Measurements from ENCODE around the gene RASAL2.

The RASAL2 gene

DNA sequence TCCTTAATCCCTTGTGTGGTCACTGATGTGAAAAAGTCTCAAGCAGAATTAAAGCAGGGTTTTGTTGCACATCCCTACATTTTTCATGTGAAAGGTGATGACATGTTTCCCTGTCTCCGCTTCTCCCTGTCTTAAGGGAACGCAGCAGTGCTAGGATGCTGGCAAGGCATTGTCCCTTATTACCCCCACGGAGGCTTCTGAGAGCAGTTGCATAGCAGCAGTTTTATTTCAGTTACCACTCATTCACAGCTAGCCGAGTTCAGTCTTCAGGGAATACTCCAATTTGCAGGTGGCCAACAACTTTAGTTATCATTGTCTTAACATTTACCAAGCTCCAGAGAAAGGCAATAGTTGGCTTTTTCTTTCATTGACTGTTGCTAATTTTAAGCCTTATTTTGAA, 313.8 kb downstream of the RASAL2 start:
- DNase-seq (ENCODE audit: low spot score), result no peak
- Histone ChIP-seq H3K27ac (ENCODE audit: poor library complexity, severe bottlenecking) (no peak overlapping the region), H3K36me3 (ENCODE audit: low read depth) (no peaks in the 10 kb centered on the region), H3K4me3 (ENCODE audit: severe bottlenecking) (no peak overlapping the region), H3K4me1 (ENCODE audit: insufficient read depth, poor library complexity, severe bottlenecking) (no peaks in the 10 kb centered on the region), H3K9me3 (ENCODE audit: severe bottlenecking) (no peaks in the 10 kb centered on the region), H3K27me3 (ENCODE audit: insufficient read depth, poor library complexity, severe bottlenecking) (no peaks in the 10 kb centered on the region)
- TF ChIP-seq CTCF (IDR thresholded peaks at IDR 0.05; ENCODE audit: poor library complexity, severe bottlenecking), result no peak
- no peak for ATAC-seq (ENCODE audit: low read depth)

DNA sequence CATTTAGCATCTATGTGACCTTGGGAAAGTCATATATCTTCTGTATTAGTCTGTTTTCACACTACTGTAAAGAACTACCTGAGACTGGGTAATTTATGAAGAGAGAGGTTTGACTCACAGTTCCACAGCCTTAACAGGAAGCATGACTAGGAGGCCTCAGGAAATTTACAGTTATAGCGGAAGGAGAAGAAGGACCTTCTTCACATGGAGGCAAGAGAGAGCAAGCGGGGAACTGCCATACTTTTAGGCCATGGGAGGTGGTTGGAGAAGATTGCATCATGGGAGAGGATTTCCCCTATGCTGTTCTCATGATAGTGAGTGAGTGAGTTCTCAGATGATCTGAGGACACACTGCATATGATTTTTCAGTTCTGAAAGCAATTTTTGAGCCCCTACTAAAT, 315.0 kb downstream of the RASAL2 start:
- no peak overlapping the region for H3K4me3 ChIP-seq (ENCODE audit: severe bottlenecking)
- TF ChIP-seq CTCF (IDR thresholded peaks at IDR 0.05; ENCODE audit: poor library complexity, severe bottlenecking), result no peak
- DNase-seq (ENCODE audit: low spot score) (no peak), ATAC-seq (ENCODE audit: low read depth) (no peak)
- no peaks in the 10 kb centered on the region for H3K36me3 ChIP-seq (ENCODE audit: low read depth)
- no peaks in the 10 kb centered on the region for H3K27me3 ChIP-seq (ENCODE audit: insufficient read depth, poor library complexity, severe bottlenecking)
- H3K9me3 ChIP-seq (ENCODE audit: severe bottlenecking), result no peaks in the 10 kb centered on the region
- H3K27ac ChIP-seq (ENCODE audit: poor library complexity, severe bottlenecking), result no peak overlapping the region
- no peaks in the 10 kb centered on the region for H3K4me1 ChIP-seq (ENCODE audit: insufficient read depth, poor library complexity, severe bottlenecking)

DNA sequence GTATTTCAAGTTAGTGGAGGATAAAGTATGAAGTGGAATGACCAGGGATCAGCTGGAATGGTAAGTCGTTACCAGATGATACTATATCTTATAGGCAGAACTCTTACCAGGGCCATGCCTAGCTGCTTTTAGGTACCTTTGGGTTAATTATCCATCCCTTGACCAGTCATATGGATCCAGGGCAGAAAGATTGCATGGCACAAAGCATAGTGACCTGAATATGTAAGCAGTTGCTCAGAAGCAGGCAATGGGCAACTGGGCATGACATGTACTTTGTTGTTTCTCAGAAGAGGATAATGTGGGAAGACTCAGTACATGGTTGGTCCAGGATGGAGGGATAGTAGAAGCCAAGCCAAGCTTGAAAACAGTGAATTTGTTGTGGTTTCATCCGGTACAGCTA, 315.6 kb downstream of the RASAL2 start:
- H3K4me1 ChIP-seq (ENCODE audit: insufficient read depth, poor library complexity, severe bottlenecking), result no peaks in the 10 kb centered on the region
- no peak for TF ChIP-seq CTCF (IDR thresholded peaks at IDR 0.05; ENCODE audit: poor library complexity, severe bottlenecking)
- no peaks in the 10 kb centered on the region for H3K36me3 ChIP-seq (ENCODE audit: low read depth)
- H3K4me3 ChIP-seq (ENCODE audit: severe bottlenecking), result no peak overlapping the region
- H3K27ac ChIP-seq (ENCODE audit: poor library complexity, severe bottlenecking), result no peak overlapping the region
- no peak for DNase-seq (ENCODE audit: low spot score)
- no peaks in the 10 kb centered on the region for H3K27me3 ChIP-seq (ENCODE audit: insufficient read depth, poor library complexity, severe bottlenecking)
- no peak for ATAC-seq (ENCODE audit: low read depth)
- H3K9me3 ChIP-seq (ENCODE audit: severe bottlenecking), result no peaks in the 10 kb centered on the region

DNA sequence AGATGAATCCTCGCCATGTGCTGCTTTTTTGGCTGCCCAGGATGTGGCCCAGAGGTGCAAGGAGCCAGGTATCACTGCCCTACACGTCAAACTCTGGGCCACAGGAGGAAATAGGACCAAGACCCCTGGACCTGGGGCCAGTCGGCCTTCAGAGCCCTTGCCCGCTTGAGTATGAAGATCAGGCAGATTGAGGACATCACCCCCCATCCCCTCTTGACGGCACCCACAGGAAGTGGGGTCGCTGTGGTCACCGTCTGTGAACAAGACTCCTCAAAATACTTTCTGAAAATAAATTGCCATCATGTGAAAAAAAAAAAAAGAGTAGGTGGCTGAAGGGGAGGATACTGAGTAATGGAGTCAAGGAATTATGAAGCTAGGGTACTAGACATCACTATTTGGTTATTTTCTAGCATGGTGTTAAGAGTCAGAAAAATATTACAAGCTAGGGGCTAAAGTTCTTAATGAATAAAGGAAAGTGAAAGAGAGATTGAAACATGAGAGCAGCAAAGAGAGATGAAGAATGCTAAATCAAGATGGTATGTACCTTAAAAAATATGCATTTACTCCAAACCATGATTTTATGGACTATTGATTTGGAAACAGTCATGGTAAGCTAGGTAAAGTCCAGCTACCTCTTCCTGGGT, 318.0 kb downstream of the RASAL2 start:
- H3K4me3 ChIP-seq (ENCODE audit: severe bottlenecking), result no peak overlapping the region
- ATAC-seq (ENCODE audit: low read depth), result no peak

More for the DNA sequence above, 318.0 kb downstream of the RASAL2 start:
- Histone ChIP-seq H3K9me3 (ENCODE audit: severe bottlenecking) (peaks cover 4% of the 10 kb centered on the region), H3K4me1 (ENCODE audit: insufficient read depth, poor library complexity, severe bottlenecking) (no peaks in the 10 kb centered on the region), H3K27ac (ENCODE audit: poor library complexity, severe bottlenecking) (no peak overlapping the region), H3K27me3 (ENCODE audit: insufficient read depth, poor library complexity, severe bottlenecking) (no peaks in the 10 kb centered on the region), H3K36me3 (ENCODE audit: low read depth) (0 out of 2 replicates have a peak, but pooled peaks cover 4% of the 10 kb centered on the region)
- DNase-seq (ENCODE audit: low spot score), result no peak
- TF ChIP-seq CTCF (IDR thresholded peaks at IDR 0.05; ENCODE audit: poor library complexity, severe bottlenecking), result no peak
